GM19025 (cell line): ENCODE measurements around the gene CHRNA5.
"Not testable (repeated sequence)": the region's sequence is repeated elsewhere in the genome, so short reads cannot be mapped to it uniquely, and the experiment has no call there.

Experiments used
- ATAC-seq: cut with Tn5 transposase; IDR thresholded peaks from one replicate; pipeline ENCODE4 v1.9.1; 2021; ENCODE audit warnings: mild to moderate bottlenecking, low read depth, moderate library complexity; ENCODE audit not compliant: unreplicated experiment

Gene CHRNA5

GRCh38 chr15:78564743-78565096, 600 bp upstream of the CHRNA5 start:
- no peak for ATAC-seq

DNA sequence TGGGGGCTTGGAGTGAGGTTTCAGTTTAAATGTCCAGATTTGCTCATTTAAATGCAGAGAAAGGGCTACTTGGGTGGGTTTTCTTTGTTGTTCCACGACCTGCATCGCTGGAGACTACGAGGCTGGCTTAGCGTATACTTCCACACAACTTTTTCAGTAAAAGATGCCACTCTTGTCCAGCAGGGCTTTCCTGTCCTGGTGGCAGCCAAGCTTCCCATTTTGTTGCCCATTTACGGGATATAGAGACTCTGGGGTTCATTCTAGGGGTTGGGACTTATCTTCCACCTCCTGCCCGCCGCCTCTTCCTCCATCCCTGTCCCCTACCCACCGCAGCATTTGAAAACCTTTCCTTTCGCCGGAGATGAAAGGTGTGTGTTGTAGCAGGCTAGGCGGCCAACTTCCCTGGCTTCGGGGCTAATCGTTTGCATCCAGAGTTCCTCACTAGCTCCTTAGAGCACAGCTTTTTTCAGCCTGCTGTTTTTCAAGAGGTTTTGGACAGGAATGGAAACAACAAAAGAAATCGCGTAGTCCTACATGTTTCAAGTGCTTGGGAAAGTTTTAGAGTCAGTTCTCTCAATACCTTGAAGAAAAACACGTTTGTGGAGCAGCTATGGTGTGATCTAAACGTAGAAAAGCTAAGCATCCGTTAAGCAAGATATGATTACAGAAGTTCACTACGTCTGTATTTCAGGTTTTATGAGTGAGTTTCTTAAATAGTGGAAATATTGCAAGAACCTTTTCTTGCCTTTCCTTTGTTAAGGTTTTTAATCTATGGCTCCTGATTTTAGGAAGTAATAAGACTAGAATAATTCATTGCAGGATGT, 843 bp downstream of the CHRNA5 start:
- ATAC-seq = no peak

DNA sequence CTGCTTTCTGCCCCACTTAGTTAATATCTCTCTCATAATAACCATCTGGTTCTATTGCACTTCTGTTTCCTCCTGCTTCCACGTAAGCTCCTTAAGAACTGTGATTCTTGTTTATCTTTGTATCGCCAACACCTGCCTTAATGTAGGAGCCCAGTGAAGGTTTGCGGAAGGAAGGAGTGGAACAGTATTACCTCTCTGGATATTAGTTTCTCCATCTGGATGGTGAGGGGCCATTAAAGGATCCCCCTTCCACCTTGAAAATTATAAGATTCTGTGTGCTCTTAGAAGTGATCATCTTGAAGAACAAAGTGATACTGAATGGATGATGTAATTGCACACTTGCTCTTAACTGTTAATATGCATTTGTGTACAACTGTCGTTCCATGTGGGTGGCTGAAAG, 2.2 kb downstream of the CHRNA5 start:
- no peak for ATAC-seq

GRCh38 chr15:78570710-78571109, 5.4 kb downstream of the CHRNA5 start:
- no peak for ATAC-seq

GRCh38 chr15:78571382-78571781, 6.1 kb downstream of the CHRNA5 start:
- no peak for ATAC-seq

- ATAC-seq = no peak
Observed at GRCh38 chr15:78573416-78573815, 8.1 kb downstream of the CHRNA5 start.

DNA sequence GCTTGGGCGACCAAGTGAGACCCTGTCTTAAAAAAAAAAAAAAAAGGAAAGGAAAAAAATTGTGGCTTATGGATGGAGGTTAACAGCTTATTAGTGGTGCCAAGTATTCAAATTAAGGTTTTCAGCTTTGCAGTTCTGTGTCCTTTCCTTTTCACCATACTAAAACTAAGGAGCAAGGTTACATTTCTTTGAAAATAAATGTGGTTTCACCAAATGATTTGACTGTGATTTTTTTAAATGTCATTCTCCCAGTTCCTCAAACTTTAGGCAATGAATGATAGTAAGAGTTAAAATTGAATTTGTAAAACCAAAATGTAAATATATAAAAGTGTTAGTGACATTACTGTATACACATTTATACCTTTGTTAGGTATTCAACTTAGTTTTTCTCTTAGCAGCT, 9.6 kb downstream of the CHRNA5 start:
- no peak for ATAC-seq

GRCh38 chr15:78597583-78597982, 32.3 kb downstream of the CHRNA5 start:
- ATAC-seq = no peak

DNA sequence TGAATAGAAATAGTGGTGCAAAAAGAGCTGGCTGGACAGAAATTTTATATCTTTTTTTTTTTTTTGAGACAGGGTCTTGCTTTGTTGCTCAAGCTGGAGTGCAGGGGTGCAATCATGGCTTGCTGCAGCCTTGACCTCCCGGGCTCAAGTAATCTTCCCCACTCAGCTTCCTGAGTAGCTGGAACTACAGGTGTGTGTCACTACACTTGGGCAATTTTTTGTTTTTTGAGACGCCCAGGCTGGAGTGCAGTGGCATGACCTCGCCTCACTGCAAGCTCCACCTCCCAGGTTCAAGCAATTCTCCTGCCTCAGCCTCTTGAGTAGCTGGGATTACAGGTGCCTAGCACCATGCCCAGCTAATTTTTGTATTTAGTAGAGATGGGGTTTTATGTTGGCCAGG, 33.0 kb downstream of the CHRNA5 start:
- no peak for ATAC-seq

DNA sequence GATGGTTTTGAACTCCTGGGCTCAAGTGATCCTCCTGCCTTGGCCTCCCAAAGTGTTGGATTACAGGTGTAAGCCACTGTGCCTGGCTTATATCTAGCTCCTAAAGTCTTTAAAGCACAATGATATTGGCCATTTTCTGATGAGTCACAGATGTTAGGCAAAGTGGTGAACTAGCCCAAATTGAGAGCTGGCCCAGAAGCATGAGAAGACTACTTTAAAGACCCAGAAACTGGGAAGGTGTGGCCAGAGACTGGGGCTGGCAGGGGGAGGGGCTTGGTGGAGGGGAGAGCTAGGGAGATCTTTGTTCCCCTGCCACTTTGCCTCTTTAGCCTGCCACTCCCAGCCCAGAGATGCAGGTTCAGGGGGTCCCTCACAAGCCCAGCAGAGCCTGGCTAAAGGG, 33.9 kb downstream of the CHRNA5 start:
- ATAC-seq = no peak

GRCh38 chr15:78603467-78603866, 38.1 kb downstream of the CHRNA5 start:
- no peak for ATAC-seq

DNA sequence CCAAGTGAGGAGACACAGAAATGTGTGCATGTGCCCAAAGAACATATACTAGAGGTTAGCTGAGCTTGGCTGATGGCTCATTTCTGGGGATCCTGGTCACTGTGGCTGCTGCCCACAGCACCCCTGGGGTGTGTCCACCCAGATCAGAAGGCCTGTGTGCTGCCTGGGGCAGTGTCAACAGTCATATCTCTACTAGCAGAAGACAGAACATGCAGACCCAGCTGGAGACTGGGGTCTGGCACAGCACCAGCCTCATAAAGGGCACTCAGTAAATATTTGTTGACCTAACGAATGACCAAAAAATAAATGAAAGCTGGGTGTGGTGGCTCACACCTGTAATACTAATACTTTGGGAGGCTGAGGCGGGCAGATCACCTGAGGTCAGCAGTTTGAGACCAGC, 39.1 kb downstream of the CHRNA5 start:
- no peak for ATAC-seq

DNA sequence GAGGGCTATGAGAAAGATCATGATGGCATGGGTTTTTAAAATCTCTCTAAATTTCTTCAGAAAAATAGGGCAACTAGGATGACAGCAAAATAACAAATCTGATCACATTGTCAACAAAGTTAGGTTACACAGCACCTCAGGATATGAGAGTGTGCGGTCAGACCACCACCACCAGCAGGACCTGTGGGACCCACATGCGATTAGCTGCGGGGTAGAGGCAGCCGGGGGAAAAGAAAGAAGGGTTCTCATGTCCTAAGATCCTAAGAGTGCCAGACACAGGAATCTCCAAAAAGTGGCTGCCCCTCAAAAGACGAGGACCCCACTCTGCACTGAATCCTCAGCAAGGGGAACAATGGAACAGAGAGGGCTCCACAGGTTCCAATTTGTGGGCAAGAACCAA, 39.9 kb downstream of the CHRNA5 start:
- ATAC-seq = no peak

GRCh38 chr15:78605680-78606079, 40.4 kb downstream of the CHRNA5 start:
- ATAC-seq = no peak

- ATAC-seq = not testable (repeated sequence)
Observed at GRCh38 chr15:78609551-78609950, 44.2 kb downstream of the CHRNA5 start.

- no peak for ATAC-seq
Observed at GRCh38 chr15:78614021-78614420, 48.7 kb downstream of the CHRNA5 start.

- ATAC-seq = no peak
Observed at GRCh38 chr15:78615151-78615589, 49.9 kb downstream of the CHRNA5 start.

DNA sequence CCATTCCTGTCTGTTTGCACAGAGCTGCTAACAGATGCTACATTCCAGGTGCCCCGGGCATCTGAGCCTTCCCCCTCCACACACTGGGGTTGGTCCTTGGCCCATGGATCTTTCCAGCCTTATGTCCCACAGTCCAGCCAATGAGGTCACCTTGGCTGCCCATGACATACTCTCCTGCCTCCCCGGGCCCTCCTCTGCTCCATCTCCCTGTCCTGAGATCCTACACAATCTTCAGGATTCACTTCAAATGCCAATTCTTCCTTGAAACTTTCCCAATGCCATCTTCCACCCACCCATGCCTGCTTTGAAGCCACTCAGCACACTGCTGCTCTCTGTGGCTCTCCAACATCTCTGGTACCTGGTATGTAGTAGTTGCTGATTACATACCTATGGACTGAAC, 51.2 kb downstream of the CHRNA5 start:
- ATAC-seq = no peak

DNA sequence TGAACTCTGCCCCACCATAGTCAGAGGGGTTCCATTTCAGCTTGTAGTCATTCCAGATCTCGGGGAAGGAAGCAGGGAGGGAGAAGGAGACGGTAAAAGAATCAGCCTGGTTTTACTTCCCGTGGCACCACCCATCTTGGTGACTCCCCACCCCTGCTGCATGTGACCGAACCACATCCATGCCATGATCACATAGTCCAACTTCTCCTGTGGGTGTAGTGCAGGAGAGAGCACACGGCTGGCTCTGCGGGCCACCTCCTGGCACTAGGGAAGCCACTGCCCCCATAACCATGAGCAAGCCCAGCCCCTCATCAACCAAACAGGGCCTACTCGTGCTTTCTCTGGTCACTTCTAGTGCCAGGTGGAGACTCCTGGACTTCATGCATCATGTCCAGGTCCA, 51.8 kb downstream of the CHRNA5 start:
- ATAC-seq = no peak

- no peak for ATAC-seq
Observed at GRCh38 chr15:78617516-78617915, 52.2 kb downstream of the CHRNA5 start.

- no peak for ATAC-seq
Observed at GRCh38 chr15:78618064-78618463, 52.7 kb downstream of the CHRNA5 start.

- ATAC-seq = no peak
Observed at GRCh38 chr15:78618490-78618934, 53.2 kb downstream of the CHRNA5 start.
